Activated CD8-positive, alpha-beta memory T cell treated with anti-CD3 and anti-CD28 coated beads for 36 hours (primary cell): ENCODE measurements around the gene ZNF749. TPM values are rescaled to one million over a fixed set of nuclear protein-coding genes. Genes with fewer than 3 reads are reported as not detected.

Experiments used
- CTCF ChIA-PET: fragments of 350-600 bp; sonication (Branson Sonifier 250); formaldehyde crosslinking; loops from one replicate; lab custom pipeline; 2021; ENCODE audit warnings: antibody characterized with exemption; lab: Charles Lee
- POLR2A ChIA-PET: fragments of 350-600 bp; sonication (Branson Sonifier 250); formaldehyde crosslinking; loops from one replicate; lab custom pipeline; 2021; ENCODE audit warnings: antibody characterized with exemption; lab: Charles Lee
- total RNA-seq, 2 experiments: library from RNA; stranded (reverse); gene quantifications; one replicate each; pipeline ENCODE4 v1.2.3, GENCODE V29; 2021

The ZNF749 gene
- 10 to 100 TPM; 27.5 to 28.6 TPM for total RNA-seq

- CTCF ChIA-PET = interaction anchor here (0.7 kb wide), 1 partner anchor 30 kb away, joined by 3 read pairs; no protein-coding TSS in a partner anchor
Measured at GRCh38 chr19:57435062-57435978, at the start of gene ZNF749. TSS of gene ZNF749 (plus strand) at chr19:57435325. CDS start at chr19:57435579, 254 bp downstream.

GRCh38 chr19:57389194-57389729, 45.9 kb upstream of the ZNF749 start:
- ChIA-PET POLR2A (interaction anchor here (0.8 to 1.6 kb wide), 3 partner anchors 15 to 45 kb away, joined by 3 to 6 read pairs (median 5); partner anchors contain the start of genes TRAPPC2B, ZNF547 and ZNF749), CTCF (no interaction called here)

More at GRCh38 chr19:57435062-57435978, at the start of gene ZNF749:
- POLR2A ChIA-PET = interaction anchor here (1.1 kb wide), 1 partner anchor 46 kb away, joined by 6 read pairs; the partner anchor contains the start of gene ZNF548

GRCh38 chr19:57389730-57390598, 45.2 kb upstream of the ZNF749 start, which contains the start of gene ZNF548:
TSS of gene ZNF548 (plus strand) at chr19:57389854. CDS start at chr19:57390100, 246 bp downstream.
- POLR2A ChIA-PET = interaction anchor here (0.8 to 1.6 kb wide), 3 partner anchors 14 to 45 kb away, joined by 3 to 6 read pairs (median 5); partner anchors contain the start of genes TRAPPC2B, ZNF547 and ZNF749
- CTCF ChIA-PET = no interaction called here

GRCh38 chr19:57395710-57396109, 39.4 kb upstream of the ZNF749 start:
- CTCF ChIA-PET = no interaction called here
- POLR2A ChIA-PET = no interaction called here

- POLR2A ChIA-PET = no interaction called here
- CTCF ChIA-PET = no interaction called here
Measured at GRCh38 chr19:57398868-57399267, 36.3 kb upstream of the ZNF749 start.

- CTCF ChIA-PET = no interaction called here
- POLR2A ChIA-PET = interaction anchor here (0.6 to 0.7 kb wide), 2 partner anchors 15 to 135 kb away, joined by 3 to 5 read pairs; partner anchors contain the start of gene ZNF548
Measured at GRCh38 chr19:57403737-57404563, 31.2 kb upstream of the ZNF749 start.

- CTCF ChIA-PET = interaction anchor here (0.5 to 2.0 kb wide), 2 partner anchors 16 to 496 kb away, joined by 3 to 6 read pairs; no protein-coding TSS in a partner anchor
- POLR2A ChIA-PET = no interaction called here
Measured at GRCh38 chr19:57406516-57407123, 28.5 kb upstream of the ZNF749 start.

GRCh38 chr19:57410877-57411671, 24.1 kb upstream of the ZNF749 start, which contains the start of gene ZNF17:
TSS of gene ZNF17 (plus strand) at chr19:57411161. CDS start at chr19:57413616, 2,455 bp downstream.
- CTCF ChIA-PET = no interaction called here
- POLR2A ChIA-PET = no interaction called here

GRCh38 chr19:57419439-57419838, 15.7 kb upstream of the ZNF749 start:
- POLR2A ChIA-PET = no interaction called here
- CTCF ChIA-PET = no interaction called here

GRCh38 chr19:57421037-57421436, 14.1 kb upstream of the ZNF749 start:
- CTCF ChIA-PET = no interaction called here

GRCh38 chr19:57434386-57435061, 601 bp upstream of the ZNF749 start:
- CTCF ChIA-PET = interaction anchor here (0.7 kb wide), 1 partner anchor 29 kb away, joined by 3 read pairs; no protein-coding TSS in a partner anchor

More at GRCh38 chr19:57421037-57421436, 14.1 kb upstream of the ZNF749 start:
- POLR2A ChIA-PET = no interaction called here

GRCh38 chr19:57436417-57436816, 1.3 kb downstream of the ZNF749 start:
- CTCF ChIA-PET = interaction anchor here (0.6 kb wide), 1 partner anchor 940 kb away, joined by 5 read pairs; no protein-coding TSS in a partner anchor

More at GRCh38 chr19:57434386-57435061, 601 bp upstream of the ZNF749 start:
- POLR2A ChIA-PET = interaction anchor here (1.1 kb wide), 1 partner anchor 45 kb away, joined by 6 read pairs; the partner anchor contains the start of gene ZNF548

GRCh38 chr19:57437931-57438330, 2.8 kb downstream of the ZNF749 start:
- ChIA-PET CTCF (no interaction called here), POLR2A (no interaction called here)

More at GRCh38 chr19:57436417-57436816, 1.3 kb downstream of the ZNF749 start:
- POLR2A ChIA-PET = no interaction called here

- CTCF ChIA-PET = no interaction called here
- POLR2A ChIA-PET = no interaction called here
Measured at GRCh38 chr19:57438925-57439324, 3.8 kb downstream of the ZNF749 start.

GRCh38 chr19:57441979-57442752, 7.0 kb downstream of the ZNF749 start:
- CTCF ChIA-PET = interaction anchor here (0.9 kb wide), 1 partner anchor 283 kb away, joined by 3 read pairs; no protein-coding TSS in a partner anchor
- POLR2A ChIA-PET = no interaction called here
